ENCODE data around the gene BANF2. TPM values are rescaled to one million over a fixed set of nuclear protein-coding genes. Genes with fewer than 3 reads are reported as not detected.

BANF2 gene
- total and polyA plus RNA-seq, 2 of the 13 experiments (the other 11 are each of a cell fraction or from before 2014, with no cell fraction given): 0.35 TPM; not detected in 1

DNA sequence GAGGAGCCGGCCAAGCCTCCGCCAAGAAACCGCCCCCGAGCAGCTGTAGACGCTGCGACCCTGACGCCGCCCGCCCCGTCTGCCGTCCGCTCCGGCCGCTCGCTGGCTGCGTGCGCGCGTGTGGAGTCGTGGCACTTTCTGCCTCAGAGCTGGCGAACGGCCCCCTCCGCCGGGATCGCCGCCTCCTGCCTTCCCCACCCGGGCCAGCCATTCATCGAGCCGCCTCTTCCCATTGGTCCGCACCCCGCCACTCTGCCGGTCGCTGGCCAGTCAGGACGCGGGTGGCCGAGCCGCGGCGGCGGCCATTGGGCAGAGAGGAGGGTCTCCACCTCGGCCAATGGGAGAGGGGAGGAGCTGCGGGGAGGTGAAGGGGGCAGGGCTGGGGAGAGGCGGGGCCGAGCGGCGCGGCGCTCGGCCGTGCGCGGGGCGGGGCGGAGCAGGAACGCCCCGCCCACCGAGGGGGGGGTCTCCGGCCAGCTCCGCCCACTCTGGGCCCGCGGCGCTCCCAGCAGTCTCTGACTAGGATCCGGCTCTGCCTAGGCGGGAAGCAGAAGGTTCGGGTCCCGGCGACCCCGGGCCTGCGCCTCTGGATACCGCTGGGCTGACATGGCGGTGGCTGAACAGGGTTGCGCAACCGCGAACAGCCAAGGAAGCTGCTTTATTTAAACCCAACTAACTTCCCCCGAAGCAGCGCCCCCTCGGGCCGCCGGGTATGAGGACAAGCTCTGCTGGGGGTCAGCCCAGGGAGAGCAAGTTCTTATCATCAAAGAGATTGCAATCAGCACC lies 17.5 kb upstream of the BANF2 start, which contains the start of gene RRBP1 (continued):
- TF ChIP-seq, protein P1, sequence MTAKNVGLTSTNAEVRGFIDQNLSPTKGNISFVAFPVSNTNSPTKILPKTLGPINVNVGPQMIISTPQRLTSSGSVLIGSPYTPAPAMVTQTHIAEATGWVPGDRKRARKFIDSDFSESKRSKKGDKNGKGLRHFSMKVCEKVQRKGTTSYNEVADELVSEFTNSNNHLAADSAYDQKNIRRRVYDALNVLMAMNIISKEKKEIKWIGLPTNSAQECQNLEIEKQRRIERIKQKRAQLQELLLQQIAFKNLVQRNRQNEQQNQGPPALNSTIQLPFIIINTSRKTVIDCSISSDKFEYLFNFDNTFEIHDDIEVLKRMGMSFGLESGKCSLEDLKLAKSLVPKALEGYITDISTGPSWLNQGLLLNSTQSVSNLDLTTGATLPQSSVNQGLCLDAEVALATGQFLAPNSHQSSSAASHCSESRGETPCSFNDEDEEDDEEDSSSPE (CRISPR knock-in tag; IDR thresholded peaks at IDR 0.05): peak; percentile 94
- TF ChIP-seq, protein P2, sequence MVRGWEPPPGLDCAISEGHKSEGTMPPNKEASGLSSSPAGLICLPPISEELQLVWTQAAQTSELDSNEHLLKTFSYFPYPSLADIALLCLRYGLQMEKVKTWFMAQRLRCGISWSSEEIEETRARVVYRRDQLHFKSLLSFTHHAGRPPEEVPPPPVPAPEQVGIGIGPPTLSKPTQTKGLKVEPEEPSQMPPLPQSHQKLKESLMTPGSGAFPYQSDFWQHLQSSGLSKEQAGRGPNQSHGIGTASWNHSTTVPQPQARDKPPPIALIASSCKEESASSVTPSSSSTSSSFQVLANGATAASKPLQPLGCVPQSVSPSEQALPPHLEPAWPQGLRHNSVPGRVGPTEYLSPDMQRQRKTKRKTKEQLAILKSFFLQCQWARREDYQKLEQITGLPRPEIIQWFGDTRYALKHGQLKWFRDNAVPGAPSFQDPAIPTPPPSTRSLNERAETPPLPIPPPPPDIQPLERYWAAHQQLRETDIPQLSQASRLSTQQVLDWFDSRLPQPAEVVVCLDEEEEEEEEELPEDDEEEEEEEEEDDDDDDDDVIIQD (CRISPR knock-in tag; IDR thresholded peaks at IDR 0.05; ENCODE audit: low read depth): peak; percentile 51
- no peak for TF ChIP-seq FOXK2 (IDR thresholded peaks at IDR 0.05)
- no peak for TF ChIP-seq FOXP1 (IDR thresholded peaks at IDR 0.05)
- peak; percentile 26; the same call in 1 of the 2 replicates for TF ChIP-seq FOXP1 (CRISPR knock-in tag; IDR thresholded peaks at IDR 0.05)
- TF ChIP-seq, protein P3, sequence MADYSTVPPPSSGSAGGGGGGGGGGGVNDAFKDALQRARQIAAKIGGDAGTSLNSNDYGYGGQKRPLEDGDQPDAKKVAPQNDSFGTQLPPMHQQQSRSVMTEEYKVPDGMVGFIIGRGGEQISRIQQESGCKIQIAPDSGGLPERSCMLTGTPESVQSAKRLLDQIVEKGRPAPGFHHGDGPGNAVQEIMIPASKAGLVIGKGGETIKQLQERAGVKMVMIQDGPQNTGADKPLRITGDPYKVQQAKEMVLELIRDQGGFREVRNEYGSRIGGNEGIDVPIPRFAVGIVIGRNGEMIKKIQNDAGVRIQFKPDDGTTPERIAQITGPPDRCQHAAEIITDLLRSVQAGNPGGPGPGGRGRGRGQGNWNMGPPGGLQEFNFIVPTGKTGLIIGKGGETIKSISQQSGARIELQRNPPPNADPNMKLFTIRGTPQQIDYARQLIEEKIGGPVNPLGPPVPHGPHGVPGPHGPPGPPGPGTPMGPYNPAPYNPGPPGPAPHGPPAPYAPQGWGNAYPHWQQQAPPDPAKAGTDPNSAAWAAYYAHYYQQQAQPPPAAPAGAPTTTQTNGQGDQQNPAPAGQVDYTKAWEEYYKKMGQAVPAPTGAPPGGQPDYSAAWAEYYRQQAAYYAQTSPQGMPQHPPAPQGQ (CRISPR knock-in tag; IDR thresholded peaks at IDR 0.05; ENCODE audit: borderline replicate concordance): no peak
- TF ChIP-seq ZNF296 (CRISPR knock-in tag; conservative IDR thresholded peaks at IDR 0.05): no peak
- TF ChIP-seq NPAS2 (CRISPR knock-in tag; IDR thresholded peaks at IDR 0.05; ENCODE audit: borderline replicate concordance): no peak
- TF ChIP-seq U2AF1 (optimal IDR thresholded peaks at IDR 0.05; ENCODE audit: low read depth, low read length): no peak
- no peak for TF ChIP-seq DNMT3B (CRISPR knock-in tag; conservative IDR thresholded peaks at IDR 0.05)
- peak; percentile 98 for TF ChIP-seq KAT7 (CRISPR knock-in tag; IDR thresholded peaks at IDR 0.05; ENCODE audit: borderline replicate concordance)
- TF ChIP-seq ZNF761 (CRISPR knock-in tag; conservative IDR thresholded peaks at IDR 0.05): peak; percentile 72; the same call in 1 of the 2 replicates
- TF ChIP-seq, protein P4, sequence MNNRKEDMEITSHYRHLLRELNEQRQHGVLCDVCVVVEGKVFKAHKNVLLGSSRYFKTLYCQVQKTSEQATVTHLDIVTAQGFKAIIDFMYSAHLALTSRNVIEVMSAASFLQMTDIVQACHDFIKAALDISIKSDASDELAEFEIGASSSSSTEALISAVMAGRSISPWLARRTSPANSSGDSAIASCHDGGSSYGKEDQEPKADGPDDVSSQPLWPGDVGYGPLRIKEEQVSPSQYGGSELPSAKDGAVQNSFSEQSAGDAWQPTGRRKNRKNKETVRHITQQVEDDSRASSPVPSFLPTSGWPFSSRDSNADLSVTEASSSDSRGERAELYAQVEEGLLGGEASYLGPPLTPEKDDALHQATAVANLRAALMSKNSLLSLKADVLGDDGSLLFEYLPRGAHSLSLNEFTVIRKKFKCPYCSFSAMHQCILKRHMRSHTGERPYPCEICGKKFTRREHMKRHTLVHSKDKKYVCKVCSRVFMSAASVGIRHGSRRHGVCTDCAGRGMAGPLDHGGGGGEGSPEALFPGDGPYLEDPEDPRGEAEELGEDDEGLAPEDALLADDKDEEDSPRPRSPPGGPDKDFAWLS (CRISPR knock-in tag; IDR thresholded peaks at IDR 0.05; ENCODE audit: borderline replicate concordance): 0 out of 2 replicates have a peak, but pooled peaks have one; percentile 17
- TF ChIP-seq SIN3A (IDR thresholded peaks at IDR 0.05; ENCODE audit: borderline replicate concordance, low read depth, low read length): peak; percentile 64; the same call in 1 of the 2 replicates
- TF ChIP-seq SNAI1 (CRISPR knock-in tag; IDR thresholded peaks at IDR 0.05; ENCODE audit: borderline replicate concordance): peak; percentile 85; the same call in 1 of the 2 replicates
- TF ChIP-seq, protein P5, sequence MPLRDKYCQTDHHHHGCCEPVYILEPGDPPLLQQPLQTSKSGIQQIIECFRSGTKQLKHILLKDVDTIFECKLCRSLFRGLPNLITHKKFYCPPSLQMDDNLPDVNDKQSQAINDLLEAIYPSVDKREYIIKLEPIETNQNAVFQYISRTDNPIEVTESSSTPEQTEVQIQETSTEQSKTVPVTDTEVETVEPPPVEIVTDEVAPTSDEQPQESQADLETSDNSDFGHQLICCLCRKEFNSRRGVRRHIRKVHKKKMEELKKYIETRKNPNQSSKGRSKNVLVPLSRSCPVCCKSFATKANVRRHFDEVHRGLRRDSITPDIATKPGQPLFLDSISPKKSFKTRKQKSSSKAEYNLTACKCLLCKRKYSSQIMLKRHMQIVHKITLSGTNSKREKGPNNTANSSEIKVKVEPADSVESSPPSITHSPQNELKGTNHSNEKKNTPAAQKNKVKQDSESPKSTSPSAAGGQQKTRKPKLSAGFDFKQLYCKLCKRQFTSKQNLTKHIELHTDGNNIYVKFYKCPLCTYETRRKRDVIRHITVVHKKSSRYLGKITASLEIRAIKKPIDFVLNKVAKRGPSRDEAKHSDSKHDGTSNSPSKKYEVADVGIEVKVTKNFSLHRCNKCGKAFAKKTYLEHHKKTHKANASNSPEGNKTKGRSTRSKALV (CRISPR knock-in tag; IDR thresholded peaks at IDR 0.05): 0 out of 2 replicates have a peak, but pooled peaks have one; percentile 60
- TF ChIP-seq DPF2 (CRISPR knock-in tag; IDR thresholded peaks at IDR 0.05; ENCODE audit: borderline replicate concordance, low read depth): peak; percentile 53; the same call in 1 of the 2 replicates
- no peak; the same call in 1 of the 2 replicates for TF ChIP-seq ZNF670 (CRISPR knock-in tag; IDR thresholded peaks at IDR 0.05; ENCODE audit: borderline replicate concordance)
- 0 out of 2 replicates have a peak, but pooled peaks have one; percentile 82 for TF ChIP-seq ZNF354B (CRISPR knock-in tag; IDR thresholded peaks at IDR 0.05)
- TF ChIP-seq ZNF569 (CRISPR knock-in tag; IDR thresholded peaks at IDR 0.05; ENCODE audit: borderline replicate concordance): no peak
- peak; percentile 78; the same call in 1 of the 2 replicates for TF ChIP-seq ZNF614 (CRISPR knock-in tag; IDR thresholded peaks at IDR 0.05; ENCODE audit: borderline replicate concordance)

Measured in HepG2 (cell line).